HL-60 (cell line): ENCODE data around the gene DZANK1.

Source experiments
- DNase-seq, 2 experiments: peaks; one replicate each; pipeline ENCODE4 v3.0.0-alpha.2; 2010 to 2020; ENCODE audit warnings: low read depth in 1 of 2, low spot score in 1 of 2
- H3K27ac ChIP-seq: fragments of 250-450 bp; sonication (Bioruptor Pico); replicated peaks from 2 replicates; pipeline ENCODE4 v1.5.1; 2020; ENCODE audit warnings: mild to moderate bottlenecking, moderate library complexity
- H3K27me3 ChIP-seq: fragments of 250-450 bp; sonication (Bioruptor Pico); 2 replicates; pipeline ENCODE4 v1.5.1; 2021; ENCODE audit warnings: mild to moderate bottlenecking, moderate library complexity; ENCODE audit not compliant: insufficient read depth, poor library complexity, severe bottlenecking
- H3K4me3 ChIP-seq: replicated peaks from 2 replicates; pipeline ENCODE4 v1.5.1; 2011; ENCODE audit warnings: mild to moderate bottlenecking, control low read depth, low read length; ENCODE audit not compliant: insufficient read depth
- CTCF ChIP-seq: IDR thresholded peaks from one replicate; pipeline ENCODE4 v1.5.1; 2011; ENCODE audit warnings: low read length, control low read depth, inconsistent platforms; ENCODE audit not compliant: insufficient read depth
- GABPA ChIP-seq: IDR thresholded peaks from 2 replicates; pipeline ENCODE4 v1.6.1; 2012; ENCODE audit warnings: low read depth
- POLR2AphosphoS5 ChIP-seq: IDR thresholded peaks from 2 replicates; pipeline ENCODE4 v1.6.1; 2012; ENCODE audit warnings: low read depth
- REST ChIP-seq: IDR thresholded peaks from 2 replicates; pipeline ENCODE4 v1.6.1; 2012; ENCODE audit warnings: low read depth; ENCODE audit not compliant: insufficient replicate concordance
- SPI1 ChIP-seq: IDR thresholded peaks from 2 replicates; pipeline ENCODE4 v1.6.1; 2012; ENCODE audit warnings: low read depth, mild to moderate bottlenecking, borderline replicate concordance

Gene DZANK1

GRCh38 chr20:18391686-18392085 lies 75.1 kb downstream of the DZANK1 start:
- no peak overlapping the region for H3K27ac ChIP-seq
- no peak for TF ChIP-seq GABPA
- no peak for TF ChIP-seq REST
- TF ChIP-seq POLR2AphosphoS5, result no peak
- no peak for TF ChIP-seq CTCF
- TF ChIP-seq SPI1, result no peak
- no peak for DNase-seq
- no peak overlapping the region for H3K4me3 ChIP-seq
- H3K27me3 ChIP-seq, result no peaks in the 10 kb centered on the region

GRCh38 chr20:18390201-18390600 lies 76.6 kb downstream of the DZANK1 start:
- TF ChIP-seq REST (no peak), CTCF (no peak), SPI1 (no peak), GABPA (no peak), POLR2AphosphoS5 (no peak)
- DNase-seq, result no peak
- no peaks in the 10 kb centered on the region for H3K27me3 ChIP-seq
- no peak overlapping the region for H3K27ac ChIP-seq
- no peak overlapping the region for H3K4me3 ChIP-seq

GRCh38 chr20:18388860-18389259 lies 78.0 kb downstream of the DZANK1 start:
- Histone ChIP-seq H3K4me3 (no peak overlapping the region), H3K27me3 (no peaks in the 10 kb centered on the region), H3K27ac (no peak overlapping the region)
- TF ChIP-seq SPI1, result no peak
- TF ChIP-seq POLR2AphosphoS5, result no peak
- TF ChIP-seq REST, result no peak
- no peak for TF ChIP-seq GABPA
- no peak for TF ChIP-seq CTCF
- DNase-seq, result no peak
